ENCODE results near the gene GAL3ST2.

Gene GAL3ST2

DNA sequence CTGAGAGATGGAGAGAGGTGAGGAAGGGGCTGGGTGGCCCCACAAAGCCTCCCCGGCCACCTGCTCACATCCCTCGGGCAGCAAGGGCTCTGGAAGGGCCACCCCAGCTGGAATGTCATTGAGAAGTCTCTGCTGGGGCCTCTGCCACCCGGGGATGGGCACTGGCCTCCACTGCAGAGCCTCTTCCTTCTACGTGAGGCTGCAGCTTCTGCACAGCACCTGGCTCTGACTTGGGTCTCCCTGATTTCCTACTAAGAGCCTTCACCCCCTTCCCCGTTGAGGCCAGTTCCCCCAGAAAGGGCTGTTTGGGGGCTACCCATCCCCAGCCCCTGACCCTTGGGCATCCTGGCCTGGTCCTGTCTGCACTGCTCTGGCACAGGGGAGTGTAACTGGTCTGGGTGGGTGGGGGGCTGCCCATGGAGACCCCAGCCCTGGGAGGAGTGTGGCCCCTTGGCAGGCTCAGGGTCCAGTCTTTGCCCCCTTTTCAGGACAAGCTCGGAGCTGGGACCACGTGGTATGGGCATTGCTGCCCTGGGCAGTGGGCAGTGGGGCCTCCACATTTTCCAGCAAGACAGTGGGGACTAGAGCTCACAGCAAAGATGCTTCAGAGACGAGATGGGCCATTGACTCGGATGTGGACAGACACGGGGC, 76.5 kb downstream of the GAL3ST2 start:
- H3K9ac ChIP-seq (ENCODE audit: low read depth, low read length), result no peak overlapping the region
- H3K27me3 ChIP-seq (ENCODE audit: control insufficient read depth, insufficient read depth, low read length), result no peaks in the 10 kb centered on the region
- H3K4me1 ChIP-seq (ENCODE audit: control insufficient read depth, insufficient read depth, low read length), result no peaks in the 10 kb centered on the region

More for the DNA sequence above, 76.5 kb downstream of the GAL3ST2 start:
- no peaks in the 10 kb centered on the region for H3K9me3 ChIP-seq (ENCODE audit: control insufficient read depth, insufficient read depth, low read length)
- no peaks in the 10 kb centered on the region for H3K36me3 ChIP-seq (ENCODE audit: control insufficient read depth, insufficient read depth, low read length)
- no peak overlapping the region for H3K4me3 ChIP-seq (ENCODE audit: low read depth, low read length)
